DOHH2 (cell line): ENCODE data around the gene RAB13.
A peak's percentile ranks its signal among the peaks of the same experiment; 100 is the strongest.

Experiments
- H3F3A ChIP-seq: fragments of 200-600 bp; sonication (generic), shearing (Covaris generic); 2 replicates; pipeline ENCODE4 v1.6.0; 2016; ENCODE audit warnings: antibody characterized with exemption, mild to moderate bottlenecking; ENCODE audit not compliant: control insufficient read depth, insufficient read depth
- H3K27ac ChIP-seq: fragments of 200-600 bp; sonication (generic); 2 replicates; pipeline ENCODE4 v1.5.1; 2014; ENCODE audit warnings: low read depth, mild to moderate bottlenecking, low read length, moderate library complexity
- H3K27me3 ChIP-seq: fragments of 200-600 bp; sonication (generic); 2 replicates; pipeline ENCODE4 v1.6.1; 2014; ENCODE audit warnings: mild to moderate bottlenecking, low read length, mixed read lengths; ENCODE audit not compliant: control insufficient read depth
- H3K36me3 ChIP-seq: fragments of 200-600 bp; sonication (generic); 2 replicates; pipeline ENCODE4 v1.6.1; 2014; ENCODE audit warnings: mild to moderate bottlenecking, low read length, moderate library complexity, mixed read lengths; ENCODE audit not compliant: control insufficient read depth
- H3K4me1 ChIP-seq: fragments of 200-600 bp; sonication (generic); 2 replicates; pipeline ENCODE4 v1.6.1; 2014; ENCODE audit warnings: mild to moderate bottlenecking, low read length, mixed read lengths; ENCODE audit not compliant: control insufficient read depth
- H3K4me2 ChIP-seq: fragments of 200-600 bp; sonication (generic); 2 replicates; pipeline ENCODE4 v1.6.0; 2014; ENCODE audit warnings: mild to moderate bottlenecking, low read length, moderate library complexity
- H3K4me3 ChIP-seq: fragments of 200-600 bp; sonication (generic); 2 replicates; pipeline ENCODE4 v1.5.1; 2014; ENCODE audit warnings: mild to moderate bottlenecking, low read length, mixed read lengths
- H3K79me2 ChIP-seq: fragments of 200-600 bp; sonication (generic); 2 replicates; pipeline ENCODE4 v1.6.1; 2014; ENCODE audit warnings: mild to moderate bottlenecking, low read length, mixed read lengths; ENCODE audit not compliant: control insufficient read depth
- H3K9me2 ChIP-seq: fragments of 200-600 bp; sonication (generic); replicated peaks from 2 replicates; pipeline ENCODE4 v1.6.1; 2014; ENCODE audit warnings: mild to moderate bottlenecking, low read length, mixed read lengths; ENCODE audit not compliant: control insufficient read depth
- H3K9me3 ChIP-seq: fragments of 200-600 bp; sonication (generic); 2 replicates; pipeline ENCODE4 v1.6.1; 2014; ENCODE audit warnings: antibody characterized with exemption, low read length, mixed read lengths; ENCODE audit not compliant: control insufficient read depth, insufficient read depth
- H4K20me1 ChIP-seq: fragments of 200-600 bp; sonication (generic); 2 replicates; pipeline ENCODE4 v1.6.0; 2014; ENCODE audit warnings: low read depth, mild to moderate bottlenecking, antibody characterized with exemption, low read length, moderate library complexity; ENCODE audit not compliant: control insufficient read depth, insufficient read depth
- EZH2phosphoT487 ChIP-seq: fragments of 200-600 bp; sonication (generic); IDR thresholded peaks from 2 replicates; pipeline ENCODE4 v1.6.1; 2017; ENCODE audit warnings: borderline replicate concordance, mild to moderate bottlenecking, antibody characterized with exemption, low read length, moderate library complexity, mixed read lengths
- TF ChIP-seq, protein P1 (sequence below): fragments of 200-600 bp; sonication (generic); IDR thresholded peaks from one replicate; pipeline ENCODE4 v1.5.1; 2014; ENCODE audit warnings: antibody characterized with exemption, mild to moderate bottlenecking, low read depth, low read length; ENCODE audit not compliant: poor library complexity, severe bottlenecking

RAB13 gene

GRCh38 chr1:153959454-153959853 lies 26.7 kb downstream of the RAB13 start:
- Histone ChIP-seq H3K27me3 (no peaks in the 10 kb centered on the region), H3K27ac (no peak overlapping the region), H3F3A (peaks cover 3% of the 10 kb centered on the region; the same call in 1 of the 2 replicates), H3K36me3 (peaks cover 67% of the 10 kb centered on the region), H3K4me1 (peaks cover 62% of the 10 kb centered on the region), H4K20me1 (peaks cover 13% of the 10 kb centered on the region; the same call in 1 of the 2 replicates), H3K4me3 (no peak overlapping the region), H3K79me2 (peaks cover 69% of the 10 kb centered on the region), H3K4me2 (peak overlapping the region; percentile 73), H3K9me3 (no peaks in the 10 kb centered on the region), H3K9me2 (no peaks in the 10 kb centered on the region)
- no peak for TF ChIP-seq EZH2phosphoT487
- TF ChIP-seq, protein P1, sequence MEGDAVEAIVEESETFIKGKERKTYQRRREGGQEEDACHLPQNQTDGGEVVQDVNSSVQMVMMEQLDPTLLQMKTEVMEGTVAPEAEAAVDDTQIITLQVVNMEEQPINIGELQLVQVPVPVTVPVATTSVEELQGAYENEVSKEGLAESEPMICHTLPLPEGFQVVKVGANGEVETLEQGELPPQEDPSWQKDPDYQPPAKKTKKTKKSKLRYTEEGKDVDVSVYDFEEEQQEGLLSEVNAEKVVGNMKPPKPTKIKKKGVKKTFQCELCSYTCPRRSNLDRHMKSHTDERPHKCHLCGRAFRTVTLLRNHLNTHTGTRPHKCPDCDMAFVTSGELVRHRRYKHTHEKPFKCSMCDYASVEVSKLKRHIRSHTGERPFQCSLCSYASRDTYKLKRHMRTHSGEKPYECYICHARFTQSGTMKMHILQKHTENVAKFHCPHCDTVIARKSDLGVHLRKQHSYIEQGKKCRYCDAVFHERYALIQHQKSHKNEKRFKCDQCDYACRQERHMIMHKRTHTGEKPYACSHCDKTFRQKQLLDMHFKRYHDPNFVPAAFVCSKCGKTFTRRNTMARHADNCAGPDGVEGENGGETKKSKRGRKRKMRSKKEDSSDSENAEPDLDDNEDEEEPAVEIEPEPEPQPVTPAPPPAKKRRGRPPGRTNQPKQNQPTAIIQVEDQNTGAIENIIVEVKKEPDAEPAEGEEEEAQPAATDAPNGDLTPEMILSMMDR: no peak

GRCh38 chr1:153958961-153959260 lies 27.2 kb downstream of the RAB13 start:
- Histone ChIP-seq H3K4me3 (peak overlapping the region; percentile 95), H3K4me1 (peaks cover 59% of the 10 kb centered on the region), H3K79me2 (peaks cover 69% of the 10 kb centered on the region), H3K9me3 (no peaks in the 10 kb centered on the region), H3K36me3 (peaks cover 73% of the 10 kb centered on the region), H3K27ac (no peak overlapping the region), H4K20me1 (peaks cover 16% of the 10 kb centered on the region; the same call in 1 of the 2 replicates), H3K4me2 (peak overlapping the region; percentile 73), H3K27me3 (no peaks in the 10 kb centered on the region), H3K9me2 (no peaks in the 10 kb centered on the region), H3F3A (peaks cover 3% of the 10 kb centered on the region; the same call in 1 of the 2 replicates)
- TF ChIP-seq, protein P1: no peak
- no peak for TF ChIP-seq EZH2phosphoT487

DNA sequence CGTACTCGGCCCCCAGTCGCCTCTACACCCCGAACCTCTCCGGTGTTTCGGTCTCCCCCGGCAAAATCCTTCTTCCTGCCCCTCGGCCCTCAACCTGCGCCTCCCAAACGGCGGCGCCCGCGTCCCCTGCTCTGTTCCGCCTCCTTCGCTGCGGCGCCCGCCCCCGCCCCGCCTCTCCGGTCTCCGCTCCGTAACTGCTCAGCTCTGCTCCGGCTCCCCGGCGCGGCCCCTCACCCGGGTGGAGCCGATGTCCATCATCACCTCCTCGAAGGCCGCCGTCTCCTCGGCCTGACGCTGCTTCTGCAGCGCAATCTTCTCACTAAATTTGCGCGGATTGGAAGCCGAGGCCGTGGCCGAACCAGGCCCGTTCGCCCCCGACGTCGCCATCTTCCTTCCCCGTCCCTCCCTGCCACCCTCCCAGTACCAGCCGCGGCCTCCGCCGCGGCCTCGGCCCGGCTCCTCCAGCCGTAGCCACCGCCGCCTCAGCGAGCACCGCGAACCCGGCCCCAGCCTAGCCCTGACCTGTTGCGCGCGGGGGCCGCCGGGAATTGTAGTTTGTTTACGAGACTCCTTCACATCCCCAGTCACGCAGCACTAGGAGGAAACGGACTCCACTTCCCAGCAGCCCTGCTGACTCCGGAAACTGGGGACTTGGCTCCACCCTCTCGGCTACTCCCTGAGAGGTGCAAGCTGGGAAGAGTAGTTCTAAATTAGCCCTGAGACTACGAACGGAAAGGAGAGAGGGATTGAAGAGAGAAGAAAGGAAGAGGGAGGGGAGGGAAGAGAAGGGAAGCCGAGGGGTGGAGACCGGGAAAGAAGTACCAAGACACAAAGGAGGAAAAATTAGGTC lies 27.8 kb downstream of the RAB13 start, which contains the start of gene CRTC2:
Gene CRTC2, minus strand, starts transcription at position 502 of the 850 bp plus-strand sequence. Its CDS starts 115 bp downstream, at position 387.
- Histone ChIP-seq H3K4me2 (peak within 1 kb of the TSS; percentile 93), H3K36me3 (peaks cover 78% of the 10 kb centered on the region), H3K9me2 (no peaks in the 10 kb centered on the region), H3K27me3 (no peaks in the 10 kb centered on the region), H3K27ac (peak within 1 kb of the TSS; percentile 83), H3K79me2 (peaks cover 72% of the 10 kb centered on the region), H3K4me1 (peaks cover 58% of the 10 kb centered on the region), H3K4me3 (peak within 1 kb of the TSS; percentile 95), H3F3A (peaks cover 3% of the 10 kb centered on the region; the same call in 1 of the 2 replicates), H4K20me1 (peaks cover 19% of the 10 kb centered on the region; the same call in 1 of the 2 replicates), H3K9me3 (no peaks in the 10 kb centered on the region)
- no peak for TF ChIP-seq EZH2phosphoT487
- TF ChIP-seq, protein P1: peak; percentile 51
